HG02885 (cell line): ENCODE measurements around the gene SLC28A1.
"Not testable (repeated sequence)": the region's sequence is repeated elsewhere in the genome, so short reads cannot be mapped to it uniquely, and the experiment has no call there.

Experiments used
- ATAC-seq: cut with Tn5 transposase; IDR thresholded peaks from one replicate; pipeline ENCODE4 v1.9.1; 2021; ENCODE audit warnings: mild to moderate bottlenecking; ENCODE audit not compliant: unreplicated experiment, poor library complexity

SLC28A1 gene

DNA sequence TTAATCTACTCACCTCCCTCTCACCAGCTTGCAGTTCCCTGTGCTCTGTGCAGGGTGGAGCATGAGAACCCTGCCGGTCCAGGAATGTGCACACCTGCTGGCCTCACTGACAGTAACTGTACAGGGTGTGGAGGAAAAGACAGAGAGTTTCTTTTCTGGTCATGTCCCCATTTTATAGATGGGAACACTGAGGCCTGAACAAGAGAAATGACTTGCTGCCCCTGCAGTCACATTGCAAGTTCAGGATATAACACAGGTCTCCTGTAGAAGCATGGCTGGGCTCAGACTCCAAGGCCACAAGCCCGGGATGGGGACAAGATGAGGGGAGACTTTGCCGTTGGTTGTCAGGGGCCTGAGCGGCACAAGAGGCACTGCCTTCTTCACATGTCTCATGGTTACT is 23.3 kb downstream of the SLC28A1 start:
- no peak for ATAC-seq

DNA sequence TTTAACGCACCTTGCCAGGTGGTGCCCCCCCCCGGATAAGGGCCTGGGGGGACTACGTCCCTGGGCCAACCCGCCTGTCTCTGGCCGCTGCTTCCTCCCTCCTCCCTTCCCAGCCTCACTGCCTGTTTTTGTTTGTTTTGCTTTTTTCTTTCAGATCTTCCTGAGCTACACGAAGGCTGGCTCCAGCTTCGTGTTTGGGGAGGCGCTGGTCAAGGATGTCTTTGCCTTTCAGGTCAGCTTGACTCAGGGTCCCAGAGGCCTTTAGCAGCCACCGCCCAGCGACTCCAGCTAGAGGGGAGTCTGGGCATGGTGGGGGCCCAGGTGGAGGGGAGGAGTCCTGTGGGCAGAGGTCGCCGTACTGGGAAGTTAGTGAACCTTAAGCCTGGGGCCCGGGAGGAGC is 24.1 kb downstream of the SLC28A1 start:
- no peak for ATAC-seq

DNA sequence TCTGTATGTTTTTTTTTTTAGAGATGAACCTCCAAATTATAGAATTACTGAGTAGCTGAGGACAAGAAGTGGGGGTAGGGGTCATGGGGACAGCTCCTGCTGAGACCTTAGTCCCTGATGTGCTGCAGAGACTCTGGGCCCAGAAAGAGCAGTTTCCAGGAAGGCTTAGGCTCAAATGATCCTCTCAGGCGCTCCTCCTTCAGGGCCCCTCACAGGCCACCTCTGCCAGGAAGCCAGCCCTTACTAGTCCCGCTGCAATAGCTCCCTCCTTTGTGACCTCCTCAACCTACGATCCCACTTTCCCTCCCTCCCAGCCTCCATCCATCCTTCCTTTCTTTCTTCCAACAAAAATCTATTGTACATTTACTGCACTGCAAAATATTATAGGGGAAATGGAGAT is 24.6 kb downstream of the SLC28A1 start:
- no peak for ATAC-seq

DNA sequence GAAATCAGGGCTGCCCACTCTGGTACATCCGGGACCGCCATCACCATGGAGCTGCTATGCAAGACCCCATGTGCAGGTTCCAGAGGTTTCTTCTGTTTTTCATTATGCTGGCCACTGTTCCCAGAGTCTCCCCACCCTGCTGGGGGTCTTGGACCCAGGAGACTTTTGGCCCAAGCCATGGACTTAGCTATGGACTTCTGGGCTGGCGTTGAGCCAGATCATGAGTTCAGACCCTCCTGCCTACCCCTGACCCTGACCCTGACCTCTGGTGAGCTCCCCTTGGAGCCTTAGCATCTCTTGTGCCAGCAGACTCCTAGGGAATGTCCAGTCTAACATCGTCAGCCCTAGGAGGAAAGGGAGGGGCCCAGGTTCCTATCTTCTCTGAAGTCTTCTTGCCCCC is 25.3 kb downstream of the SLC28A1 start:
- no peak for ATAC-seq

DNA sequence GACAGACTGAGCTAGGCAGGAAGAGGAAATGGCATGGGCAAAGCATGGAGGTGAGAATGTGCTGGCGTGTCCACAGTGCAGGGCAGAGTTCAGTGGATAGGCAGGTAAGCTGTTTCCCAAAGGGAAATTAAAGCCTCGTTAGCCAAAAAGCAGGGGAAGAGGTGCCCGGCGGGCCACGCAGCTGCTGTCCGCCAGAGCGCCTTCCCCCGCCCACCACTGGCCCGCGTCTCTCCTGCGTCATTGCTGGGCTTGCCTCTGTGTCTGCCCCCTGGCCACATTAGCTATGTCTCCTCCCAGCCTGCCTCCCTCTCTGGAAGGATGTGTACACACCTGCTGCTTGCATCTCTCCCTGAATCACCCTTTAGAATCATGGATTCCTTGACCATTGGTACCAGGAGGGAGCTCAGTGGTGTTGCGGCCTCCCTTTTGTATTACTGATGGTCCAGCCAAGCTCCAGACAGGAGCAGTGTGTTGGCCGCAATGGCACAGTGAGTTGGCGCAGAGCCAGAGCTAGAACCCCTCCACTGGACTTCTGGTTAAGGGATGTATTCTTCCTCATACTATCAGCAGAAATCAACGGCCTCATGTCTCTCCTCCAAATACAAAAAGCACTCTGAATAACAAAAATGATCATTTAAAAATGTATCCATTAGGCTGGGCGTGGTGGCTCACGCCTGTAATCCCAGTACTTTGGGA is 26.6 kb downstream of the SLC28A1 start:
- no peak for ATAC-seq

DNA sequence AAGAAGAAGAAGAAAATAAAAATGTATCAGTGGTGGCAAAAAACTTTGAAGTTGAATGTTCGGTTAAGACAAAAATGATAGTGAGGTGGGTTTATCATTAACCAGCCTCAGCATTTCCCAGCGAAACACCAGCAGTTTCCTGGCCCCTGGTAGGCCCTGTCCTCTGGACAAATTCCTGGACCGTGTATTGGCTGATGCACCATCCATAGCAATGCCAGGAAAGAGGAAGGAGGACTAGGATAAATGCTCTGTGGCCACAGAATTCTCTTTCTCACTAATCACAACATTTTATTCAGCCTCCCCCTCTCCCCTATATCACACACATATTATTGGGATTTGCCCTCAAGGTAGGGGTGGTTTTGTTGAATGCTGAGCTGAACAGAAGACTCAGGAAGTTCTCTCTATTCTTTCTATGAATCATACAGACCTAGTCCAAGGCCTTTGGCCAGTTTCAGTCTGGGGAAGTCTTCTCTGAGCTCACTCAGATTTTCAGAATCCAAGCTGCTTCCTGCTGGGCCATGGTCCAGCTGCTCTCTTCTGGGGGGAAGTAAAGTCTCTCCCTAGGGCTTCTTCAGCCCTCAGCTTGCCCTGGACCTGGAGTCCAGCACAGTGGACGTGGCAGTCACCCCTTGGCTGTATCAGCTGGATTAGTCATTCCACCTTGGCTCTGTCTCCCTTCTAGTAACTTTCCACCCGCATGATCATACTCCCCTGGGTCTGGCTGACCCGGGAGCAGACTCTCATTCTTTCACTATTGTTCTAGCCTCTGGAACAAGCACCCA is 27.6 kb downstream of the SLC28A1 start:
- ATAC-seq = no peak

DNA sequence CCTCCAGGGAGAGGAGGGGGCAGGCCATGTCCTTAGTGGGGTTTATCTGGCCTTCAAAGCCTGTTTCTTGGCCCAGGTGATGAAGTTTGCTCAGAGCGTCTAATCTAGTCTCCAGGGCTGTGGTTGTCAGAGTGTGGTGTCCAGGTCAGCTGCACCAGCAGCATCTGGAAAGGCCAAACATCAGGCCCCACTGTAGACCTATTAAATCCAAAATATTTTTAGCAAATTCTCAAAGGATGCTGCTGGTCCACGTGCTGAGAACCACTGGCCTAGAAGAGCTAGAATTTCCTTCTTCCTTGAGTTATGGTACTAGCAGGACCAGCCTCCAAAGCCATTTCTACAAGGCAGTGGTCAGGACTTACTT is 28.9 kb downstream of the SLC28A1 start:
- no peak for ATAC-seq

DNA sequence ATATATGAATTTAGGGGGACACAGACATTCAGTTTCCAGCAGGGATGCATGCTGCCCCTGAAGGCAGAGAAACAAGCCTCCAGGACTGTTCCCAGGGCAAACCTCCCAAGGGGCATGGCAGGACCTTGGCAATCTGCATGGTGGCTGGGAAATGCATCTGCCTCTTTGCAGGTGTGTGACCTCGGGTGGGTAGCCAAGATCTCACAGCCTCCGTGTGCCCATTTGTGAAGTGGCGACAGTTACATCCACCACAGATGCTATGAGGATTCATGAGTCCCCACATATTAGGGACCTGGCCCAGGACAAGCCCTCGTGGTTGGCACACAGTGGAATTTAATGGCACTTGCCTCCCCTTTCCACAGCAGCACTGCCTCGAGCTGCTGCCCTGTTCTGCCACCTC is 29.9 kb downstream of the SLC28A1 start:
- ATAC-seq = no peak

DNA sequence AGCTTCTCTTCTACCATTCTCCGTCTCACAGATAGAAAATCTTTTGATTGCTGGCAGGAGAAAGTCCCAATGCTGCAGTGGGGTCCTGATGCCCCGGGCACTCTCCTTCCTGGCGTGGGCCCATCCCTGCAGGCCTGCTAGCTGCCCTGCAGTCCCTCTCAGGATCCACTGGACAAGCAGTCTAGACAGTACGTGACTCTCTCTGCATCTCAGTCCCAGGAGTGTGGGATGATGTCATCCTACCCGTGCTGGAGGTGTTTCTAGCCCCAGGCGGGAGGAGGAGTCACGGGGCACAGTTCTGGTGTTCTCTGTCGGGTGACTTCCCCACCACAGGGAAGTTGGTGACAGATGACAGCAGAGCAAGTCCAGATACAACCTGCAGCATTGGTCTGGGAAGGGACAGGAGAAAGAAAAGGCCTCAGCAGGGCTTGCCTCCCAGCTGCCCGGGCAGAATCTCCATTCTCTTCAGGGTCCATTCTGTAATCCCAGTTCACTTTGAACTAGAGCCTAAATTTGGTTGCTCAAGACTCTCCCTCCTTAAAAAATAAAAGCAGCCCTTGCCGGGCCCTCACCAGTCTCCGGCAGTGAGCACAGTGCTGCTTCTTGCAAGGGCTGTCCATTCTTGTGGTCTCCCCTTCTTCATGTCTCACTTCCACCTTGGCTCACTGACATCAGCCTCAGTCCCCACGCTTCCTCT is 30.6 kb downstream of the SLC28A1 start:
- ATAC-seq = peak; percentile 98

DNA sequence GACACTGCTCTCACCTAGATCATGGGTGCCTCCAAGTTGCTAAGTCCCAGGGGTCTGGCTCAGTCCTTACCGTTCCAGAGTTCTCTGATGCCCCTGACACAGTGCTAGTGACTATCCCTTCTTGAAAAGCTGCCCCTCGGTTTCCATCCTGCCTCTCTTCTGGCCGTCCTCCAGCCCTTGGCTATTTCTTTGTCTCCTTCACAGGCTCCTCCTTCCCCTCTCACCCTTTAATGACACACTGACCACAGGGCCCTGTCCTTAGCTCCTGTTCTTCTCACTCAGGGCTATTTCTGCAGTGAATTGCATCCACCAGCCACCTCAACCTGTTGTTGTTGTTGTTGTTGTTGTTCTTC is 31.1 kb downstream of the SLC28A1 start:
- no peak for ATAC-seq

DNA sequence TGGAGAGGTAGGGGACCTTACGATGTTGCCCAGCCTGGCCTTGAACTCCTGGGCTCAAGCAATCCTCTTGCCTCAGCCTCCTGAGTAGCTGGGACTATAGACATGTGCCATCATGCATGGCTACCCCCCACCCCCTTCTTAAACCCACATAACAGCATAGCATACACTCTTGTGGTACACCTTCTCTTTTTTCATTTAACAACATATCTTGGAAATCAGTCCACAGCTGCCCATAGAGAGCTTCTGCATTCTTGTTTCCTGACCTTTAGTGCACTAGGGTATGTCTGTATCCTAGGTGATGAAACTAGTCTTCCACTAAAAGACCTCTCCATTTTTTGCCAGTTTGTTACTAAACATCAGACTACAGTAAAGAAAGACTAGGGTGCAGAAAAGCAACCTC is 33.0 kb downstream of the SLC28A1 start:
- no peak for ATAC-seq

DNA sequence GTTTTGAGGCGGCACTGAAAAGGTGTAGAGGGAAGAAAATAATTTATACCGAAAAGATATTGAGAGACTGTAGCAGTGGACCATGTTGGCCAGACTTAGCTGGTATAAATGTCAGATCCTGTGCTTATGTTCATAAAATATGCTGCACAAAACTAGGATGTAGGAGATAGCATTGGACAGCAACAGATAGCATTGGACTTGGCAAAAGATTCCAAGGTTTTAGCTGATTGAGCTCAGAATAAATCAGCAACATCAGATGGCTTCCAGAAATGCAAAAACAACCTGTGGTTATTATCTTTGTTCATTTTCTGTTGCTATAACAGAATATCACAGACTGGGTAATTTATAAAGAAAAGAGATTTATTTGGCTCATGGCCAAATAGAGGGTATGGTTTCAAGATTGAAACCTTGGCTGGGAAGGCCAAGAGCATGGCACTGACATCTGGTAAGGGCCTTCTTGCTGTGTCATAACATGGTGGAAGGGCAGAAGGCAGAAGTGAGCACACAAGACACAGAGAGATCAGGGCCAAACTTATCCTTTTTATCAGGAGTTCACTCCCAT is 34.7 kb downstream of the SLC28A1 start:
- no peak for ATAC-seq

DNA sequence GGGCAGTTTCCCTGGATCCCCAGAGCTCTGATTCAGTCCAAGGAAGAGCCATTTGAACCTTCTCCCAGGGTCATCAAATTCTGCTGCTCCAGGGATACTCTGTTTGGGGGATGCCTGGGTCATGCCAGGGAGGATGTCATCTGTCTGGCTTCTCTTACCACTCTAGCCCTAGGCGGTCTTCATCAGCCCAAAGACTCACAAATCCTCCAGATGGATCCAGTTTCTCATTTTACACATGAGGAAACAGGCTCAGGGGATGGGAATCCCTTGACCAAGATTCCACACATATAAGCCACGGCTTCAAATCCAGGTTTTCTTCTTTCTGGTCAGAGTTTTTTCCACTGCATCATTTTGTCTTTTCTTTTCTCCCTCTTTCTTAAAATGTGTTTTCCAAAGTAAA is 36.7 kb downstream of the SLC28A1 start:
- ATAC-seq = no peak

DNA sequence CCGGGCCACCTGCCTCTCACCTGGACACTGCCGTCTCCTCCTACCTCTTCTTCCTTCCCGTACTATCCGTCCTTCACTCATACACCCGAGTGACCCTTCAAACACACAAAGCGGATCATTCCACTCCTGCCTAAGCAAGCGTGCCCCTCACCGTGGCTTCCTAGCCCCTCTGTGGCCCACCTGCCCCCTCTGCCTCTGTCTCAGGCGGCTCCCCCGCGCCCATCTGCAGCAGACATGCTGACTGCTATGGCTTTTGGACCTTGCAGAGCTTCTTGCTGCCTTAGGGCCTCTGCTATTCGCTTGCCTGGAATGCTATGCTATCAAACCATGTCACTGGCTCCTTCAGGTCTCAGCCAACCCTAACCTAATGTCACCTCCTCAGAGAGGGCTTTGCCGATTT is 38.1 kb downstream of the SLC28A1 start:
- ATAC-seq = no peak

DNA sequence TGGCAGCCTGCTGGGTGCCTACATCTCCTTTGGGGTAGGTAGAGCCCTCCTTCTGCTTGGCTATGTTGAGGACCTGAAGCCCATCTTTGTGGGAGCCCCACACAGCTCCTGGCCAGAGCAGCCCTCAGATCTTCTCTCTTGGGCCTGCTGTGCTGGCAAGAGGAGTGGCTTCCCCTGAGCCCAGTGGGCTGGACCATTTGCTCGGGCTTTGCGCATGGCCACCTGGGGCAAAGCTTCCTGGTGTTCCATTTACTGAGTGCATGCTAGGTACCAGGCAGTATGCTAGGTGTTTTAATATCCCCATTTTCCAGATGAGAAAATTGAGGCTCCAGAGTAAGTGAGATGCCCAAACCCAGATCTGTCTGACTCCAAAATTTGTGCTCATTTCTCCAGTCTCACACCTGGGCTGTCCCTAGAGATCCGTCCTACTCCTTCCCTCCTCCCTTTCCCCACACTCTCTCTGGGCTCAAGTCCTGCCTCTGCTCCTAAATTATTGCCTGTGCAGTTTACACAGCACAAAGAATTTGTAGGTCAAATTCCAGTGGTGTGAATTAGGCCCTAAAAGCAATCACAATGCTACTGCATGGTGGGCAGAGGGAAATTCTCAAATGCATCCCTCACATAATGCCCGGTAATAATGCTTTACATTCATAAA is 39.7 kb downstream of the SLC28A1 start:
- ATAC-seq = no peak

DNA sequence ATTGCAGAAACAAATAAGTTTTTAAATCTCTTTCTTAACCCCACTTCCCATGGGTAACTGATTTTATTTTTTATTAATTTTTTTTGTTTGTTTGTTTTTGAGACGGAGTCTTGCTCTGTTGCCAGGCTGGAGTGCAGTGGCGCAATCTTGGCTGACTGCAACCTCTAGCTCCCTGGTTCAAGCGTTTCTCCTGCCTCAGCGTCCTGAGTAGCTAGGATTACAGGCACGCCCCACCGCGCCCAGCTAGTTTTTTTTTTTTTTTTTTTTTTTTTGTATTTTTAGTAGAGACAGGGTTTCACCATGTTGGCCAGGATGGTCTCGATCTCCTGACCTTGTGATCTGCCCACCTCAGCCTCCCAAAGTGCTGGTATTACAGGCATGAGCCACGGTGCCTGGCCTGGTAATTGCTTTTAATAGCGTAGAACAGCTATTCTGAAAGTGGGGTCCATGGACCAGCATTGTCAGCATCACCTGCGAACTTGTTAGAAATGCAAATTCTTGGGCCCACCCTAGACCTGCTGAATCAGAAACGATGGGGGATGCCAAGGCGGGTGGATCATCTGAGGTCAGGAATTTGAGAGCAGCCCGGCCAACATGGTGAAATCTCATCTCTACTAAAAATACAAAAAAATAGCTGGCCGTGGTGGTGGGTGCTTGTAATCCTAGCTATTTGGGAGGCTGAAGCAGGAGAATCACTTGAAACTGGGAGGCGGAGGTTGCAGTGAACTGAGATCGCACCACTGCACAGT is 40.5 kb downstream of the SLC28A1 start:
- ATAC-seq = not testable (repeated sequence)

DNA sequence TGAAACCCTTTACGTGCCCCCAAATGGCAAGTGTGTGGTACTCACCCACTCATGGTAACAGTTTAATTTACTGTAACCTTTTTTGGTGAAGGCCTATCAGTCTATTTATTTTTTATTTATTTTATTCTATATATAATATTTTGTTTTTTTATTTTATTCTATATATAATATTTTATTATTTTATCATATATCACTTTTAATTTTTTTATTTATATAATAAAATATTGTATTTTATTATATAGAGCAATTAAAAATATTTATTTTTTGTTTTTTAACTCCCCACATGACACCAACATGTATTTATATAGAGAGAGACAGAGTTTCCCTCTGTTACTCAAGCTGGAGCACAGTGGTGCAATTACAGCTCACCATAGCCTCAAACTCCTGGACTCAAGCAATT is 41.4 kb downstream of the SLC28A1 start:
- no peak for ATAC-seq

DNA sequence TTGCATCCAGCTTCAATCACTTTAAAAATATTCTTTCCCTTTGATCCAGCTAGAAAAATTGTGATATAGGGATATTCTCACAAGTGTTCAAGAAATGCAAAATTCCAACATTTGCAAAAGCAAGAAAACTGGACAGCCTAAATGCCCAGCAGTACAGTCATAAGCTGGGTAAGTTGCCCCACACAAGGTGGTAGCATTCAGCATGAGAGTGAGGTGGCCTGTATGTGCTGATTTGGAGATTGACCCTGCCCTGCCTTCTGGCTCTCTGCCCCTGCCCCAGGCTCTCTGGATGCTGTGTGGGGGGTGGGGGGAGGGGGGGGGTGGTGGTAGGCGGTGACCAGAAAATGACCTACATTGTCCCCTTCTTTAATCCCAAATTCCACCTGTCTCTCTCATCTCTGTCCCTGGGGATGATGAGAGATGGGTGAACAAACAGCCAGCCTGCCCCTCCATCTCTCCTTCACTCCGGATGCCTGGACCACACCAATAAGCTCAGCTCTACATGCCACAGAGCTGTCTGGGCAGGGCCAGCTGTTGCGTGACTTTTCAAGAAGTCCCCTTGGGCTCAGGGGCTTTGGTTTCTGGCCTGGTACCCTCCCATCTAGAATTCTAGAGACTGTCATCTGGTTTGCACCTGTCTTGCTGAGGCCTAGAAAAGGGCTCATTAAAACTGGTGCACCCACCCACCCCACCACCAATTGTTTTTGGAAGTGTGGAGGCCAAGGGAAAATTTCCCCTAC is 42.2 kb downstream of the SLC28A1 start:
- ATAC-seq = no peak

DNA sequence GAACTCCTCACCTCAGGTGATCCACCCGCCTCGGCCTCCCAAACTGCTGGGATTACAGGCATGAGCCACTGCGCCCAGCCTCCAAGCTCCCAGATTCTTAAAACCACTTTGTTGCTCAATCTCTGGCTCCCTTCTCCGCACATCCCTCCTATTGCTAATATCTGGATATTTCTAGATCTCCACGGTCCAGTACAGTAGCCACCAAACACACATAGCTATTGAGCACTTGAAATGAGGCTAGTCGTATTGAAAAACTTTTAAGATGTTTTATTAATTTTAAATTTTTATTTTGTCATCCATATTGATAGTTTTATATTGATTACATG is 44.3 kb downstream of the SLC28A1 start:
- no peak for ATAC-seq
